GM20431 (cell line): ENCODE data around the gene CFAP100.

Experiments
- in situ Hi-C: fragments of 300-500 bp; cut with MseI, MboI; formaldehyde crosslinking; loops from one replicate; pipeline ENCODE4 v1.15.0; 2020; ENCODE audit warnings: low sequenced_read_pairs; ENCODE audit not compliant: unreplicated experiment

The CFAP100 gene

GRCh38 chr3:126373682-126374601, 20.8 kb upstream of the CFAP100 start:
- in situ Hi-C loops = no loop called here

DNA sequence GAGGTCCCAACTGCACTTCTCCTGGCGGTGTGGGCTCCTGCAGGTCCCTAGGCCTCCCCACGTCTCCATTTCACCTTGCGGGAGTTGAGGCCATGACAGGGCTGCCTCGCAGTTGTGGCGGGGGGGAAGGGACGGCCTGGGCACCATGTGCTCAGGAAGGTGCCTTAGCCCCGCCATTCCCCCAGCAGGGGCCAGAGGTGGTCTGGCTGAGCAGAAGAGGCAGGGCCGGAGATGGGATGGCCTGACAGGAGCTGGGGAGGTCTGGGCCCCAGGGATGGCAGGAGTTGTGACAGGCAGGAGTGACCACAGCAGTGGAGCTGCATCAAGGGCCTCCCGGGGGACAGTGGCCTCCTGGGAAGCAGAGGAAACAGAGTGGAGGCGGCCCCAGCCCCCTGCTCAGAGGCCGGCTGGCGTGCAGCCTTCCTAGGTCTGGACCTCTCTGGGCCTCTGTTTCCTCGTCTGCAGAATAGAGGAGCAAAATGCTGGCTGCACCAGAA, 18.8 kb upstream of the CFAP100 start:
- in situ Hi-C loops = no loop called here

- in situ Hi-C loops = no loop called here
Observed at GRCh38 chr3:126376444-126376843, 18.3 kb upstream of the CFAP100 start.

GRCh38 chr3:126377211-126377610, 17.5 kb upstream of the CFAP100 start:
- in situ Hi-C loops = no loop called here

DNA sequence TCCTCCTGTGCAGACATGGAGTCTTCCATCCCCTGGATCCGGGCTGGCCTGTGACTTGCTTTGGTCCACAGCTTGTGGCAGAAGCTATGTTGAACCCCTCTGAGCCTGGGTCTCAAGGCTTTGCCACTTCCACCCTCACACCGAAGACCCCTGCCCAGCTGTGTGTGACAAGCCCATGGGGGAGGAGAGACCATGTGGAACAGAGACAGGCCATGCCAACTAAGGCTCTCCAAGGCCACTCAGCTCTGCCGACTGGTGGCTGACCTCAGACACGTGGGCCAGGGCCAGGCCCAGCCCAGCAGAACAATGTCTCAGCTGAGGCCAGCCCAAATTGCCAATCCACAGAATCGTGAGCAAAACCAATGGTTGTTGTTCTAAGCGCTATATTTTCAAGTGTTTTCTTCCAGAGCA, 16.4 kb upstream of the CFAP100 start:
- in situ Hi-C loops = no loop called here

- in situ Hi-C loops = no loop called here
Observed at GRCh38 chr3:126380011-126380768, 14.5 kb upstream of the CFAP100 start.

- in situ Hi-C loops = no loop called here
Observed at GRCh38 chr3:126381966-126382365, 12.7 kb upstream of the CFAP100 start.

DNA sequence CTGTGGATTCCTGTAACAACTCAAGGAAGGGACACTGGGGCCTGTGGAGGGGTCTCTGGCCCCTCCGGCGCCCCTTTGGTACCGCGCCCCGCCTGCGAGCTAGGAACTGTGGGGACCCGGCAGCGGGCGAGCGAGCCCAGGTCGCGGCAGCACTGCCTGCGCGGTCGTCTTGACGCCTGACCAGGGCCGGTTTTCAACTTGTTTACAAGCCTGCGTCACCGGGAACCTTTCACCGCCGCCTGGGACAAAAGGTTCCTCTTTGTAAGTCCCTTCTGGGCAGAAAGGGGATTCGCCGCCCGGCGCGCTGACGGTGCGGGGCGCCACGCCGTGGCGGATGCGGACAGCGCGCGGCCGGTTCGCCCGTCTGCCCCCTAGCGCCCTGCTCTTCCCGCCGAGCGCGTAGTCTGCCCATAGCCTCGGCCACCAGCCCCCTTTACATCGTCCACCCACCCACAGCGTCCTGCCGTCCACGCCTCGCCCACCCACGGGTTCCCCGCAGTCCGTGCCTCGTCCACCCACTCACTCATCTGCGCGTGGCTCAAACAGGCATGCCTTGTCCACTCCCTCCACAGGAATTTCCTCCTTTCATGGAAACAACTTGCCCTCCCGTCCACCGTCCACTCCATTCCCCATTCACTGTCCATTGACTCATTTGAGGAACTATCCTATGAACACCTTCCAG, 5.5 kb upstream of the CFAP100 start:
- in situ Hi-C loops = no loop called here

DNA sequence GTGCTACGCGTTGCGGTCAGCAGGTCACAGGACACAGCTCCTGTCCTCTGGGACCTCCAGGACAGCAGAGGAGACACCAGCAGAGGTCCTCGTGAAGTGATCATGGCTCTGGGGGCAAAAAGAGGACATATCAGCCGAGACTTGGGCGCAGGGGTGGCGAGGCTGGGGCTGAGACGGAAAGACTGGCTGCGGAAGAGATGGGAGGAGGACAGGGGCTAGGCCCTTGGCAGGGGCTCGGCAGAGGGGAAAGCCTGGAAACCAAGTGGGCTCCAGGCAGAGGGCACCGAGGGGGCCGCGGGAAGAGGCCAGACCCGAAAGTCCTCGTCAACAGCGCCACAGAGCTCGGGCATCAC, 4.9 kb upstream of the CFAP100 start:
- in situ Hi-C loops = loop anchor here (10.0 kb wide), 1 partner anchor 255 kb away; no protein-coding TSS in a partner anchor

DNA sequence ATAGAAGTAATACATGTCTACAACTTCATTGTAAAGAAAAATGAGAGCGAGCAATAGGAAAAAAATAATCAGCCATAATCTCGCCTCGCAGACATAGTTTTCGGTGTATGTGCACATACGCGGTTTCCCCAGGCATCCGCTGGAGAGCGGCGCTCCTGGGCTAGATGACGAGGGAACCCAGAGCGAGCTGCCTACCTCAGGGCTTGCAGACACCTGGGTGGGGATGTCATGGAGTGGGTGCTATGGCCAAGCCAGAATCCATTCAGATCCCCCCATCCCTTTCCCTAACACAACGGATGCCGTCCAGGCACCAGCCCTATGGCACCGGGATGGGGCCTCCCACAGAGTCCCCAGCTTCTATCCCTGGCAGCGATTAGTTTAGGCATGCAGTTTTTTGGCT, 4.5 kb upstream of the CFAP100 start:
- in situ Hi-C loops = loop anchor here (10.0 kb wide), 1 partner anchor 255 kb away; no protein-coding TSS in a partner anchor

- in situ Hi-C loops = loop anchor here (10.0 kb wide), 1 partner anchor 256 kb away; no protein-coding TSS in a partner anchor
Observed at GRCh38 chr3:126390751-126391150, 4.0 kb upstream of the CFAP100 start.

DNA sequence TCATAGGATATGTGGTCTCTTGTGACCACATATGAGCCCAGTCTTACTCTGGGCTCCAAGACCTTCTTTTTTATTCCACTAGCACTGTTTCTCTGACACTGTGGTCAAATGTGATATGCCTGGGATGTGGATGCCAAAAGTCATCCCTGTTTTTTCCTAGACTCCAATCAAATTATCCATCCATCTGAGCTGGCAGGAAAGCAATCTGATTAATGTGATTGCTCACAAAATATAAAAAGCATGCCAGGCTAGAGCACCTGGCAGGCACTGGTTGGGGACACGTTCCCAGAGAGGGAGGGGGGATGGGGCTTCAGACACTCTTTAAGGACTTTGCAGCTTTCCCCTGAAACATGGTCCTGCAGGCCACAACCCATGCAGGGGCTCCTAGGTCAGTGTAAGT, 3.1 kb upstream of the CFAP100 start:
- in situ Hi-C loops = loop anchor here (10.0 kb wide), 1 partner anchor 257 kb away; no protein-coding TSS in a partner anchor

- in situ Hi-C loops = loop anchor here (10.0 kb wide), 1 partner anchor 257 kb away; no protein-coding TSS in a partner anchor
Observed at GRCh38 chr3:126392246-126392645, 2.5 kb upstream of the CFAP100 start.

DNA sequence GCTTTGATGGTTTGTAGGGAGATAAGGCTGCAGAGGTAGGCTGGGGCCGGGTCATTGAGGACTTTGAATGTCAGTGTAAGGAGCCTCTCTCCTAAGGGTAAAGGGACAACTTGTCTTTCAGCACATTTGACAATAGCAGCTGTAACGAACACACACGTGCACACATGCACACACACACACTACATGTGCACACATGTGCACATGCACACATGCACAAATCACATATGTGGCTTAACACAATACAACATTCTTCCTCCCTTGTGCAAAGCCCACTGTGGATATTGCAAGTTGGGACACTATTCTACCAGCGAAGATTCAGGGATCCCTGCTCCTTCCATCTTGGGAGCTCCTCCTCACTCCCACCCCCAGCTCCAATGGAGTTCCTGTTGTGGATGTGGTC, 1.1 kb upstream of the CFAP100 start:
- in situ Hi-C loops = loop anchor here (10.0 kb wide), 1 partner anchor 259 kb away; no protein-coding TSS in a partner anchor

GRCh38 chr3:126394977-126395321, 240 bp downstream of the CFAP100 start:
- in situ Hi-C loops = loop anchor here (10.0 kb wide), 1 partner anchor 260 kb away; no protein-coding TSS in a partner anchor

DNA sequence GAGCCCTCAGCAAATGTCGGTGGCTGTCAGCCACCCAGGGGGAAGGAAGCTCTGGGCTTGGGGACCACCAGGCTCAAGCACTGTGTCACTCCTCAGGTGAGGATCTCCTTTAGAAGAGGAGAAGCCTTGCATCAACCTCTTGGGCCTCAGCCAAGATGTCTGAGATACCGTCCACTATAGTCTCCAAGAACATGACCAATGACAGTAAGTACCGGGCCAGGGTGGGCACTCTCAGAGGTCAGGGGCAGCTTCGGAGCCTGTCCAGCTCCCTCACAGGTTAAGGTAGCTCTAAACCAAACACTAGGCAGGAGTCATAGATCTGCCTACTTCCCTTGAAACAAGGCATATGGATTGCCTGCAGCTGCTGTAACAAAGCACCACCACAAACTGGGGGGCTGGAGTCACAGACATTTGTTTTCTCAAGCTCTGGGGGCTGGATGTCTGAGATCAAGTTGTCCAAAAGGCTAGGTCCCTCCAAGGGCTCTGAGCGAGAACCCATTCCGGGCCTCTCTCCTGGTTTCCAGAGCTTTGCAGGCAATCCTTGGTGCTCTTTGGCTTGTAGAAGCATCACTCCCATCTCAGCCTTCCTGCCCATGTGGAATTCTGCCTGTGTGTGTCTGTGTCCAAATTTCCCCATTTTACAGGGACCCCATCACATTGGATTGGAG, 1.3 kb downstream of the CFAP100 start:
- in situ Hi-C loops = loop anchor here (10.0 kb wide), 1 partner anchor 261 kb away; no protein-coding TSS in a partner anchor

- in situ Hi-C loops = loop anchor here (10.0 kb wide), 1 partner anchor 262 kb away; no protein-coding TSS in a partner anchor
Observed at GRCh38 chr3:126396536-126396935, 1.8 kb downstream of the CFAP100 start.

GRCh38 chr3:126397610-126398422, 3.1 kb downstream of the CFAP100 start:
- in situ Hi-C loops = loop anchor here (10.0 kb wide), 1 partner anchor 263 kb away; no protein-coding TSS in a partner anchor
